Activated CD4-positive, alpha-beta T cell treated with anti-CD3 and anti-CD28 coated beads, Interleukin-10, Interleukin-2, amounts not matched to agents 100 ng/mL and 50 ng/mL, durations not matched to agents 16 hours and 8 hours (primary cell): ENCODE measurements around the gene DRG2.

Experiments used
- DNase-seq: peaks from one replicate; pipeline ENCODE4 v3.0.0-alpha.2; 2020

The DRG2 gene, protein sequence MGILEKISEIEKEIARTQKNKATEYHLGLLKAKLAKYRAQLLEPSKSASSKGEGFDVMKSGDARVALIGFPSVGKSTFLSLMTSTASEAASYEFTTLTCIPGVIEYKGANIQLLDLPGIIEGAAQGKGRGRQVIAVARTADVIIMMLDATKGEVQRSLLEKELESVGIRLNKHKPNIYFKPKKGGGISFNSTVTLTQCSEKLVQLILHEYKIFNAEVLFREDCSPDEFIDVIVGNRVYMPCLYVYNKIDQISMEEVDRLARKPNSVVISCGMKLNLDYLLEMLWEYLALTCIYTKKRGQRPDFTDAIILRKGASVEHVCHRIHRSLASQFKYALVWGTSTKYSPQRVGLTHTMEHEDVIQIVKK

DNA sequence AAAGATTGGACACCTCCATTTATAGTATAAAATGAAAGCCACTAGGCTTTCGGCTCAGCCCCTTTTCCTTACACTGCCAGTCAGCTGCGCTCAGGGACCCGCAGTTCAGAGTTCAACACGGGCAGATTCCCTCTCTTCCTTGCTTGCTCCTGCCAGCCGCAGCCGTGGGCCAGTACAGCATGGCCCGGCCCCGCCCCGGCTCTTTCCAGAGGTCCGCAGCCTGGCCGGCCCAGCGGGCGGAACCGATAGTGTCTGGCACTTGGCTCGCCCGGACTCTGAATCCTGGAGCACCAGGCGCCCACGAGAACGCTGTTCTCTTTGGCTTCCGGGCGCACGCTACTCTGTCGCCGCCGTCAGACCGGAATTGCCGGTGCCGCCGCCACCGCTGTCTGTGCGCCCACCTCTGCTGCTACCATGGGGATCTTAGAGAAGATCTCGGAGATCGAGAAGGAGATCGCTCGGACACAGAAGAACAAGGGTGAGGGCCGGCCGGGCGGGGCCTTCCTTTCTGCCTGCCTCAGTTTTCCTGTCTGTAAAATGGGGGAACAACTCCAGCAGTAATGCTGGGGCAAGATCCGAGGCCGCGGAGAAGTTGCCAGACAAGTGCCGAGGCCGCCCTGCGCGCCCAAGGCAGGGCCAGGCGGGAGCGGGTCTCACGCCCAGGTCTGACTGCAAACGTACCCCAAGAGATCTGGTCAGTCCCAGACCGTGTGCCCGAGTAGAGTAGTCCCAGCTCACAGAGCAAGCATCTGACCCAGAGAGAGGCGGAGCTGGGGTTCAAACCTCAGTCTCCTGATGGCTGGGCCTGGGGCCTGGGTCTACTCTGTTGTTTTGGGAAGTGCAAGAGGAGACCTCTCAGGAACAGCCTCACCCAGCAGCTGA lies at the start of gene DRG2:
Gene DRG2 (plus strand): TSS at position 339 of the 882 bp plus-strand sequence. CDS start 76 bp downstream, at position 415.
- peak; percentile 91 for DNase-seq

DNA sequence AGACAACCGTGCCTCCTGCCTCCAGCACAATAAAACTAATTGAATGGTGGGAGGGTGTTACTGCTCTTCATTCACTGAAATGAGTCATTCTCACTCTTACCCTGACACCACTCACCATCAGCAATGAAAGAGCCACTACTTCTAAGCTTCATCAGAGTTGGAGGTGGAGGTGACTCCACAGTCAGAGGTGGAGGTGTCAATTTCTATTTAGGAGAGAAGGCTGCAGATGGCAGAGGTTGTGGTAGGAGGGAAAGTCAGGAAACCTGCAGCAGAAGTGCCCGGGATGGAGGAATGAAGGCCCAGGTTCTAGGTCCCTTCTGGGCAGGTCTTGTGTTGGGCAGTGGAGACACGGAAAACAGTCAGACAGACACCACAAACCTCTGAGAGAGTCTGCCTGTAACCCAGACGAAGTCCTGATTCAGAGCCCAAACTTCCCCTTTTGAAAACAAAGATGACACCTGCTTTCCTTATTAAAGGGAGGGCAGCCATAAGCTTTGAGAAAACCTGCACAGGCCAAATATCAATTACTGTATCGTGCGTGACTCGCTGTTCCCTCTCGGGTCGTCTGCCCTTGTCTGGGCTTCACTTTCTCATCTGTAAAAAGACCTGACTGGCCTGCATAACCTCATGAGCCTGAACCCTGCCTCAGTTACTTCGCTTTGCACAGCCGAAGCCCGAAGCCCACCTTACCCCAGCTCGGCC lies 49.4 kb upstream of the DRG2 start:
- peak; percentile 63 for DNase-seq

DNA sequence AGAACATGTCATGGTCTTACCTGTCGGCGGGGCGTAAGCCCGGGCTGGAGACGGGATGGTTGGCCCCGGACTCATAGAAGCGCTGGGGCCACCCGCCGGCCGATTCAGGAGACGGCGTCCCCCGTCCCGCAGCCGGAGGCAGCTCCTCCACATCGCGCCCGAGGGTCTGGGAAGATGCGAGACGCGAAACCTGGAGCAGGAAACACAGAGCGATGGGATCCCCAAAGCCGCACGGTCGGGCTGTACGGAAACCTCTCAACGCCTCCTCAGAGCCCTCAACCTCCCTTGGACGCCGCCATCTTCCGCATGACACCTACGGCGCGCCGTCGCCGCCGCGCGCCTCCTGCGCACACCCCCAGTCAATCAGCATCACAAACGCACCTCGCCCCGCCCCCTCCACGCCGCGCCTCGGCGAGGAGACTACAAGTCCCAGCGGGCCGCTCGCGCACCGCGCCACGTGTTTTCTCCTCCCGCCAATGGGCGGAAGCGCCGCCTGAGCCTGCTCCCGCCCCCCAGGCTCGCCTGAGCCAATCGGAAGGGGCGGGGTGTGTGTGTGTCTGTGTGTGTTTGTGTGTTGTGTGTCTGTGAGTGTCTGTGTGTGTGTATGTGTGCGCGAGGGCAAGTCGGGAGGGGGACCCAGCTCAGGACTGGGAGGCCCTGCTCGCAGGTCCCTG lies 48.8 kb upstream of the DRG2 start, which contains the start of the genes ATPAF2 and GID4:
Gene ATPAF2 (minus strand): TSS at position 308 of the 674 bp plus-strand sequence. CDS start 155 bp downstream, at position 153.
Gene GID4 (plus strand): TSS at position 548 of the 674 bp plus-strand sequence. CDS start 57 bp downstream, at position 605.
- peak; percentile 100 for DNase-seq

DNA sequence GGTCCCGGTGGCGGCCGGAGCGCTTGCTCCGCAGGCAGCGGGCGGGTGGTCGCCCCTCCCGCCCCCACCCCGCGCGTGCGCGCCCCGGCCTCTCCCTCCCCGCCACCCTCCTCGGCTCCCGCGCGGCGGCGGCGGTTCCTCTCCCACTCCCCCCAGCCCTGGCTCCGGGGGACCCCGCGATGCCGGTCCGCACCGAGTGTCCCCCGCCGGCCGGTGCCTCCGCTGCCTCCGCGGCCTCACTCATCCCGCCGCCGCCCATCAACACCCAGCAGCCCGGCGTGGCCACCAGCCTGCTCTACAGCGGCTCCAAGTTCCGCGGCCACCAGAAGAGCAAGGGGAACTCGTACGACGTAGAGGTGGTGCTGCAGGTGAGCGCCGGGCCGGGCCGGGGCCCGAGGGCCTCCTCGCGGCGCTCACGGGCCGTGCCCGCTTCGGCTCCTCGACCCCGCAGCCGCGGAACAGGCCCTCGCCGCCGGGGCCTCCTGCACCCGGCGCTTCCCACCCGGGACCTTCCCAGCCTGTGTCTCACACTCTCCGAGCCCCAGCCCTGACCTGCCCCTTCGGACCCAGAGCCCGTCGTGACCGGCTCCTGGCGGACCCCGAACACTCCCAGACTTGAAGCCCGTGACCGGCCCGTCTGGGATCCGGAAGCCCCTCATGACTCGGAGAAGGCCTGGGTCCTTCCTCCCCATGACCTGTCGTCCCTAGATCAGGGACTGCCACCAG lies 48.0 kb upstream of the DRG2 start:
- DNase-seq: no peak

DNA sequence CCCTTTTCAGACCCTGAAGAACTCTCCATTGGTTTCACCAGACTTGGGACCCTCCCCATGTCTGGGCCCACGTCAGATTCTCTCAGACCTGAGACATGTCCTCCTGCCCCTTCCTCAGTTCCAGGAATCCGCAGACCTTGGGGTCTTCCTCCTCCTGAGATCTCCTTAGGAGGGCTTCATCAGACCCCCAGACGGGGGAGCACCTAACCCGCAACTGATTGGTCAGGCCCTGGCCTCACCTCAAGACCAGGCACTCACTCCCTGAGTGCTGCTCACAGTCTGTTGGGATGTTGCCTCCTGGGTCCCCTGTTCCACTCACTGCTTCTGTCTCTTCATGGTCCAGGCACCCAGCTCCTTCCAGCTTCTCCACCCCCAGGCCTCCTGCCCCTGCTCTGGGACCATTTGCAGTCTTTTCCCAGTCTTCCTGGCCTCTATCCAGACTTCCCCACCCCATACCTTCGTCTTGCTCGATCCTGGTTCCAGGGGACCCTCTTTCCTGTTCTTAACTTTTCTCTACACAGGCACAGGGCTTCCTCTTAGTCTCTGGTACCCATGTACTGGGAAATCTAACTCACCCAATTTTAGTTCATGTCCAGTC lies 47.4 kb upstream of the DRG2 start:
- no peak for DNase-seq

DNA sequence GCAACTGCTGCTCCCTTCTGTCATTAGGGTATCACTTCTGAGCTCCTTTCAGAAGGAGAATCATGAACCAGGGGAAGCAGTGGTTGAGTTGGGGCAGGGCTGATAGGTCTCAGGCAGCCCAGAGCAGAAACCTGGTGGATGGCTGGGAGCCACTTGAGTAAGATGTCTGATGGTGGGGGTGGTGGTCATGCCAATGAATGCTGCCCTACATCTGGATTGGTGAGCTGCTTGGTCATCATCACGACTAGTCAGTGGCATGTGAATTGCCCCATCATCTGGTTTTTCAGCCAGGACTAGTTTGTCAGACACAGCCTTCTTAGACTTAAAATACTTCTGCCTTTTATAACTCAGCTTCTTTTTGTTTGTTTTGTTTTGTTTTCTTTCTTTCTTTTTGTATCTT lies 46.0 kb upstream of the DRG2 start:
- no peak for DNase-seq

DNA sequence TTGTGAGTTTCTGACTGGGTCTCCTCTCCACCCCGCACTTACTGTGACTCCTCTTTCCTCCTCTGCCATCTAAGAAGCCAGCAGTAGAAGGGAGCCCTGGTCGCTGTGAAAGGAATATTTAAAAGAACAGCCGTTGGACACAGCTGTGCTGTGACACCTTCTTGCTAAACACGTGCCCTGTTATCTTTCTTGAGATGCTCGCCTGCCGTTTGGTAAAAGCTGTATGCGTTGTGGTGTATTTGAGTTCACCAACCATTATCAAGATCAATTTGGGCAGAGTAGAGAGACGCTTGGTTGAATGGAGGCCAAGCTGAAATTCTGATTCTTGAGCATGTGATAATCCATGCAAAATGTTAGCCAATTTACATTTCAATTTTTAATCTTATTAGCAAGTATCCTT lies 44.8 kb upstream of the DRG2 start:
- no peak for DNase-seq

DNA sequence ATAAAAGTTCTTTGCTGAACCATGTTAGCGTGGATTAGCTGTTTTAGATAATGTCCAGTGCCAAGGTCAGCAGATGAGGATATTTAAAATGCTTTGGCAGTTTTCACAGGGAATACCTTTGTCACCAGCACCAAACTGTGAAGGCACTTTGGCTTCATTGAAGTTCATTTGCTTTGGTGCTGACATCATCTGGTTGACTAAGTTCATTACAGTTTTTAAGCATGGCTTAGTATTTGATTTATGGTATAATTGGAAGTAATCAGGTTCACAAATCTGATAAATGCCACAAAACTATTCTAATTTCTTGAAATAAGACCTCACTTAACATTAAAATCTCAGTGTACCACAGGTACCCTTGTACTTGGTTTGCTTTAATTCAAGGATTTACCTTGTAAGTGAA lies 44.3 kb upstream of the DRG2 start:
- DNase-seq: no peak

DNA sequence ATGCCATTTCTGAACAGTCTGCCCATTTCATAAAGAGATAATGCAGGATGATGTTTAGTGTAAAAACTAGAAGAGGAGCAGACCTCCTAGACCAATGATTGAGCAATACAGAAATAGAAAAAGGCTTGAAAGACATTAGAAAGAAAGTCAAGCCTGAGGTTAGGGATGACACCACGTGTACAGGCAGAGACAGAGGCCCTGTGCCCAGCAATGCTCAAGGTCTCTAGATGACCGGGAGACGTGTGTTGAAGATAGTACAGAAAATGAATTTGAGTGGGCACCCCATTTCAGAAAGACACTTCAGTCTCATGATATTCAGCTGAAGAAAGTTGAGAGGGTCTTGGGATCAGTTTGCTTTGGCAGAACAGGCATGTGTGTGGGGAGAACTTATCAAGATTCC lies 43.1 kb upstream of the DRG2 start:
- DNase-seq: no peak

DNA sequence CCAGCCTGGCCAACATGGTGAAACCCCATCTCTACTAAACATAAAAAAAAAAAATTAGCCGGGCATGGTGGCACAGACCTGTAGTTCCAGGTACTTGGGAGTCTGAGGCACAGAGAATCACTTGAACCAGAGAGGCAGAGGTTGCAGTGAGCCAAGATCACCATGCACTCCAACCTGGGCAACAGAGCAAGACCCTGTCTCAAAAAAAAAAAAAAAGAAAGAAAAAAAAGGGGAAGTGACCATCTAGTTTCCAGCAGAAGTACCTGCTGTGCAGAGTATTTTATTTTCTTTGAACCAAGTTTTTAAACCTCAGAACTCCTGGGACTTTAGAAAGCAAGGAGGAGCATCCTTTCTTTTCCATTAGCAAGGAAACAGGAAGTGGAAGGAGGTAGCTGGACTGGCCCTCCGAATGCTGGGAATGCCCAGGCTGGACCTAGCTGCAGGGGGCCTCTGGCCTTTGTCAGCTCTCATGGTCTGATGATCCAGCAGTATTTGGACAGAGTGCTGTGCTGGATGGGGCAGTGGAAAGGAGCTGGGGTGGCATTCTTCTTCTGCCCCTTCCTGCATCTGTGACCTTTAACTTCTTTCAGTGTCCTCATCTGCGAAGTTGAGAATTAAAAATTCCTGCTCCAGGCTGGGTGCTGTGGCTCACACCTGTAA lies 41.9 kb upstream of the DRG2 start:
- DNase-seq: no peak

DNA sequence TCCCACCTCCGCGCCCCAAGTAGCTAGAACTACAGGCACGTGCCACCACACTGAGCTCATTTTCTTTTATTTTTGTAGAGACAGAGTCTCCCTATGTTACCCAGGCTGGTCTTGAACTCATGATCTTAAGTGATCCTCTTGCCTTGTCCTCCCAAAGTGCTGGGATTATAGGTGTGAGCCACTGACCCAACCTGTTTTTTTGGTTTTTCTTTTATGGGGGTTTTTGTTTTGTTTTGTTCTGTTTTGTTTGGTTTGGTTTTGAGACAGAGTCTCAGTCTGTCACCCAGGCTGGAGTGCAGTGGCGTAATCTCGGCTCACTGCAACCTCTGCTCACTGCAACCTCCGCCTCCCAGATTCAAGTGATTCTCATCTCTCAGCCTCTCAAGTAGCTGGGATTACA lies 32.2 kb upstream of the DRG2 start:
- DNase-seq: no peak

DNA sequence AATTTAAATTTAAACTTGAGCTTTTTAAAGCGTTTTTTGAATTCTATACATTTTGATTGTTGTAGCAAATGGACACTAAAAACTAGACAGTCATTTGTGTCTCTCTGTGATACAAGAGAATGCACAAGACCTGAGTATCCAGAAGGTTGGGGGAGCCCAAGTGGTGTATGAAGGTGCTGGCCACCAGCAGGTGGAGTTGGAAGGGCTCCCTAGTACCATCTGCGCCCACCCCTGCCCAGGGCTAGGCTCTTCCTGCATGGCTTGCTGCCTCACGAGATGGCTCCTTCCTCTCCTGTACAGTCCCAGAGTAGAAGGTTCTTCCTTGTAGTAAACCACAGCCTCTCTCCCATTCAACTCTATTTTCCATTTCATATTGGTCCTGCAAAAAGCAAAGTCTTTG lies 31.5 kb upstream of the DRG2 start:
- DNase-seq: no peak

DNA sequence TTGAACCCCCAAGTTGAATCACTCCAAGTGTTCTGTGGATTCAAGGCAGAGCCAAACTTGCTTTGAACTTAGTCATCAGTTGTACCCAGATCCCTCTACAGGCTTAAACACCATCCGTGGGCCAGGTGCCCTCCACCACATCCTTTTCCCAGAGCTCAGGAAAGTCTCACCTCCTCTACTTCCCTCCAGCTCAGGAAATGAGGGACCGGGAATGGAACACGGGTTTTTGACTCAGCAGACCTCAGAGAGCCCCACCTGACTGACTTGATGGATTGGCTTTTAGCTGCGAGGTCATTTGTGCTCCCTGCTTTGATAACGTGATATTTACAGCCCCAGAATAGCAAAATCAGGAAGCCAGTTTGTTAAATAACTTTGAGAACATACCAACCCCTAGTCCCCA lies 28.5 kb upstream of the DRG2 start:
- DNase-seq: no peak

DNA sequence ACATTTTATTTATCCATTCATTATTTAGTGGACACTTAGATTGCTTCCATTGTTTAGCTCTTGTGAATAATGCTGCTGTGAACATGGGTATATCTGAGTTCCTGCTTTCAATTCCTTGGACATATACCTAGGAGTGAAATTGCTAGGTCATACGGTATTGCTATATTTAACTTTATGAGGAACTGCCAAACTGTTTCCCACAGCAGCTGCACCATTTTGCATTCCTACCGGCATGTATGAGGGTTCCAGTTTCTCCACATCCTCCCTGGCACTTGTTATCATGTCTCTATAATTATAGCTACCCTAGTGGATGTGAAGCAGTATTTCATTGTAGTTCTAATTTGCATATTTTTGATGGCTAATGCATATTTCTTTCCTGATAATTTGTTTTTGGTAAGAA lies 23.7 kb upstream of the DRG2 start:
- no peak for DNase-seq

DNA sequence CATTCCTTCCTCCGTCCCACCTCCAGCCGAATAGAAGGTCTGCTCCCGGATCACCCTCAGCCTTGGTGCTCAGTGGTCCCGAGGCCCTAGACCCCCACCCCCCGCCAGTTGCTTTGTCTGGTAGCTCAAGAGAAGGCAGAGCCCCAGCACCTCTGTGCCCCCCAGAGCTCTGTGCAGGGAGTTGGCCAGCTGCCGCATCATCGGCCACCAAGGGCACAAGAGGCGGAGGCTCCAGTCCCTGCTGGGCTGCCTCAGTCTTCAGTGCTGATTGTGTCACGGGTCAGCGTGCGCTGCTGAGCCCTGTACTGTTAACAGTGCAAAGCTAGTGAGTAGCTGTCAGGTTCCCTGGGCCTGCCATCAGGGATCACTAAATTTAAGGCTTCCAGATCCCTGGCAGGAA lies 22.2 kb upstream of the DRG2 start:
- DNase-seq: no peak

DNA sequence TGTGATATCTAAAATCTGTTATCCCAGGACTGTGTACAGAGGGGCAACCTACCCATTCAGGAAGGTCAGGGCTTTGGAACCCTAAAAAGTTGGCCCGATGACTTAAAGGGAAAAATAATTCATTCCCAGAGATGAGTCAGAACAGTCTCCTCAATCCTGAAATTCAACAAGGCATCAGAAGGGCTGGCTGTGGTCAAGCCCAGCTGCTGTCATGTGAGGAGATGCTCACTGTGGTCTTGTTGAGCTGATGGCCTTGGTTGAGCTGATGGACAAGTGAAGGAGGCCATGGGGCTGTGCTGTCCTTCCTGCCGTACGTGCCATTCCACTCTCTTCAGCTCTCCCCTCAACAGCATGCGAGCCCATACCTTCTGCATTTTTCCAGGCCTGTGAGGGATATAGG lies 20.9 kb upstream of the DRG2 start:
- DNase-seq: no peak

DNA sequence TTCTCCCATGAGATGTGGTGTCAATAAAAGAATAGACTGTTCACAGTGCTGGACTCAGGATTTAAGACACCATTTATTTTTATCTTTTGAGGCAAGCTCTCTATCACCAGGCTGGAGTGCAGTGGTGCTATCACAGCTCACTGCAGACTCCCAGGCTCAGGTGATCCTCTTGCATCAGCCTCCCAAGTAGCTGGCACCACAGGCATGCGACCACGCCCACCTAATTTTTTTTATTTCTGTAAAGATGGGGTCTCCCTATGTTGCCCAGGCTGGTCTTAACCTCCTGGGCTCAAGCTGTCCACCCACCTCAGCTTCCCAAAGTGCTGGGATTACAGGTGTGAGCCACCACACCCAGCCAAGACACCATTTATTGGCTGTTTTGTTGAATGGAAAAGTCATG lies 18.6 kb upstream of the DRG2 start:
- no peak for DNase-seq

DNA sequence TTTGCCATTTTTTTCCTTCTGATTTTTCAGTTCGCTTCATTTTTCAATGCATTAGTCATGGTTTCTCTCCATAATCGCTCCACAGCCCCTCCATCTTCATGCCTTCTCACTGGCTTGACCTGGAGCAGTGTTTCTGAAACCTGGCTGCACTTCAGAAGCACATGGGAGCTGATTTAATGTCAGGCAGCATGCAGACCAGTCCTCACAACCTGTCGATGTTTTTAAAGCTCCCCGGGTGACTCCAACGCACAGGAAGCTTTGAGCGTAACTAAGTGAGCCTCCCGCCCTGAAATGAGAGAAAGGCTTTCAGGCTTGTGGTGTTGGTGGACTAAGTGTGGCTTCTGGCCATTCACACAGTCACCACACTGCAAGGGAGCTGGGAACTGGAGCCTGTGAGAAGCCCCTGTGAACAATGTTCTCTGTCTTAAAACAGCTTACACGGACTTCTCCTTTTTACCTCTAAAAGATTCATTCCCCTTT lies 16.8 kb upstream of the DRG2 start:
- DNase-seq: peak; percentile 19

DNA sequence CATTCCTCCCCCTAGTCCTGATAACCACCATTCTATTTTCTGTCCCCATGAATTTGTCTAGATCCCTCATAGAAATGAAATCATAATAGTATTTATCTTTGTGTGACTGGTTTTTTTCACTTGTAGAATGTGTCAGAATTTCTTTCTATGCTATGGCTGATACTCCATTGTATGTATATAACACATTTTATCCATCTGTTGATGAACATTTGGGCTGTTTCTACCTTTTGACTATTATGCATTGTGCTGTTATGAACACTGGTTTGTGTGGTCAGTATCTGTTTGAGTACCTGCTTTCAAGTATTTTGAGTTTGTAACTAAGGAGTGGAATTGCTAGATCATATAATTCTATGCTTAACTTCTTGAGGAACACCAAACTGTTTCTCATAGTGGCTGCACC lies 16.0 kb upstream of the DRG2 start:
- no peak for DNase-seq

DNA sequence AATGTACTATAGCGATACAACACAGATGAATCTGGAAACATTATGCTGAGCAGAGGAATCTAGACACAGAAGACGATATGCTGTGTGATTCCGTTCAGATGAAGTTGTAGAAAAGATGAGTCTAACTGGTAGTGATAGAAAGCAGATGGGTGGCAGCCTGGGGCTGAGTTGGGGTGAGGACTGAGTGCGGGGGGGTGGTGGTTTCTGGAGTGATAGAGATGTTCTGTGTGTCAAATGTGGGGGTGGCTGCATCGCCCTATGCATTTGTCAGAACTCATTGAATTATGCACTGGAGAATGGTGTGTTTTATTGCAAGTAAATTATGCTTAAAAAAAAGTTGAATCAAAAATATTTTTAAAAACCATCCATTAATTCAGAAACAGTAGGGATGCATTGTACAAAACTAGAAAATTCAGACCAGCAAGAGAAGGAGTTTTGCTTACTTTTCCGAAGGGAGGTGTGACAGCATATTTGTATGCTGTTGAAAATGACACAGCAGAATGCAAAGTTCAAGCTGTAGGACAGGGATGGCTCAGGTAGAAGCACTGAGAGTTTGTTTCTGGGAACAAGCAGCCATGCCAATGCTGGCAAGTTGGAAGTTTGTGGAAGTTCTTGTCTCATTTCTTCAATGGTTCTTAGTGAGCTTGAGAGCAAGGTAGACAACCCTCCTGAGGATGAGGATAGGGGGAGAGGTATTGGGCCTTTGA lies 13.0 kb upstream of the DRG2 start:
- DNase-seq: no peak
